PFSK-1 (cell line): ENCODE data around the gene VCL.

Experiments
- FOXP2 ChIP-seq: optimal IDR thresholded peaks from 2 replicates; pipeline ENCODE3; 2011; ENCODE audit warnings: borderline replicate concordance, control low read depth, inconsistent platforms; ENCODE audit not compliant: insufficient read depth; ENCODE audit errors: extremely low read length, extremely low read depth
- POLR2AphosphoS5 ChIP-seq: IDR thresholded peaks from 2 replicates; pipeline ENCODE4 v1.6.1; 2012; ENCODE audit warnings: low read depth, mild to moderate bottlenecking, control low read depth, low read length, moderate library complexity
- SIN3A ChIP-seq: IDR thresholded peaks from 2 replicates; pipeline ENCODE4 v1.6.1; 2012; ENCODE audit warnings: mild to moderate bottlenecking, low read length, moderate library complexity, borderline replicate concordance; ENCODE audit not compliant: insufficient read depth
- TAF1 ChIP-seq: IDR thresholded peaks from 2 replicates; pipeline ENCODE4 v1.6.1; 2012; ENCODE audit warnings: low read length, control low read depth, borderline replicate concordance; ENCODE audit not compliant: insufficient read depth
- TF ChIP-seq, protein P1 (sequence below), 2 experiments: IDR thresholded peaks; 2 replicates each; pipeline versions ENCODE4 v1.6.1 to v1.8.0; 2011 to 2012; ENCODE audit warnings: low read depth in 2 of 2, low read length in 2 of 2, control low read depth in 1 of 2, inconsistent platforms in 1 of 2, mild to moderate bottlenecking in 1 of 2, moderate library complexity in 1 of 2; ENCODE audit not compliant: insufficient read depth in 1 of 2

DNA sequence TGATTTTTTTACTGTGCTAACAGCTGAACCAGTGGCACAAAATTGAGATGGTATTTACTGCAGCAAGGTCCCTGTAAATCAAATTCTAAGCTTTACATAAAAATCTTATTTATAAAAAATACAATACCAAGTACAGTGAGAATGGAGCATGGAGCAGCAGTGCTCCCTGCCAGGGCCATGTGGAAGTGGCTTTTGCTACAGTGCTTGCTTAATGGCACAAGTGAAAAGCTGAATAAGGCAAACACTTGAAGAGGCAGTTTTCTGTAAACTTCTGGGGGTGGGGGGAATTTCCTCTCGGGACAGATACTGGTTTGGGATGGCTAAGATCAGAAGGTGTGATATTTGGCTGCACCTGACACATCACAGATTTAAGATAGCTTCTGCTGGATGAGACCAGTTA lies 125.2 kb downstream of the VCL start:
- no peak for TF ChIP-seq SIN3A
- TF ChIP-seq POLR2AphosphoS5, result no peak
- no peak for TF ChIP-seq TAF1
- no peak for TF ChIP-seq FOXP2
- TF ChIP-seq, protein P1, sequence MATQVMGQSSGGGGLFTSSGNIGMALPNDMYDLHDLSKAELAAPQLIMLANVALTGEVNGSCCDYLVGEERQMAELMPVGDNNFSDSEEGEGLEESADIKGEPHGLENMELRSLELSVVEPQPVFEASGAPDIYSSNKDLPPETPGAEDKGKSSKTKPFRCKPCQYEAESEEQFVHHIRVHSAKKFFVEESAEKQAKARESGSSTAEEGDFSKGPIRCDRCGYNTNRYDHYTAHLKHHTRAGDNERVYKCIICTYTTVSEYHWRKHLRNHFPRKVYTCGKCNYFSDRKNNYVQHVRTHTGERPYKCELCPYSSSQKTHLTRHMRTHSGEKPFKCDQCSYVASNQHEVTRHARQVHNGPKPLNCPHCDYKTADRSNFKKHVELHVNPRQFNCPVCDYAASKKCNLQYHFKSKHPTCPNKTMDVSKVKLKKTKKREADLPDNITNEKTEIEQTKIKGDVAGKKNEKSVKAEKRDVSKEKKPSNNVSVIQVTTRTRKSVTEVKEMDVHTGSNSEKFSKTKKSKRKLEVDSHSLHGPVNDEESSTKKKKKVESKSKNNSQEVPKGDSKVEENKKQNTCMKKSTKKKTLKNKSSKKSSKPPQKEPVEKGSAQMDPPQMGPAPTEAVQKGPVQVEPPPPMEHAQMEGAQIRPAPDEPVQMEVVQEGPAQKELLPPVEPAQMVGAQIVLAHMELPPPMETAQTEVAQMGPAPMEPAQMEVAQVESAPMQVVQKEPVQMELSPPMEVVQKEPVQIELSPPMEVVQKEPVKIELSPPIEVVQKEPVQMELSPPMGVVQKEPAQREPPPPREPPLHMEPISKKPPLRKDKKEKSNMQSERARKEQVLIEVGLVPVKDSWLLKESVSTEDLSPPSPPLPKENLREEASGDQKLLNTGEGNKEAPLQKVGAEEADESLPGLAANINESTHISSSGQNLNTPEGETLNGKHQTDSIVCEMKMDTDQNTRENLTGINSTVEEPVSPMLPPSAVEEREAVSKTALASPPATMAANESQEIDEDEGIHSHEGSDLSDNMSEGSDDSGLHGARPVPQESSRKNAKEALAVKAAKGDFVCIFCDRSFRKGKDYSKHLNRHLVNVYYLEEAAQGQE (IDR thresholded peaks at IDR 0.05; ENCODE audit: insufficient read depth in 1 of 2, low read depth in 2 of 2, low read length in 2 of 2), result no peak
